ENCODE data around the gene PRLHR. TPM values are rescaled to one million over a fixed set of nuclear protein-coding genes. Genes with fewer than 3 reads are reported as not detected.

PRLHR gene
- total and polyA plus RNA-seq, 2 of the 13 experiments (the other 11 are each of a cell fraction or from before 2014, with no cell fraction given): not detected

DNA sequence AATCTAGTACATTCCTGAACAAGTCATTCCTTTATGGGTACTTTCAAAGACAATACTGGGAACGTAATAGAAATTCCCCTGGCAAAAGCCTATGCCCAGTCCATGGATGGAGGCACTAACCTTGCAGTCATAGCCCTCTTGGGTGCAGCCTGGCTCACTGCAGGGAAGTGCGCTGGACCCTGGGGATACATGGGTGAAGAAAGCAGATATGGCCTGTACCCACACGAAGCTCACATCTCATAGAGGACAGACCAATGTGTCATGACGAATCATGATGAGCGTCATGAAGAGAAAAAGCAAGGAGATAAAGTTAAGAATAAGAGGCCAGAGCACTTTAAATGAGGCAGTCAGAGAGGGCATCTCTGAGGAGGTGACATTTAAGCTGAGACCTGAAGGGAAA lies 11.8 kb downstream of the PRLHR start (continued):
- TF ChIP-seq, protein P1, sequence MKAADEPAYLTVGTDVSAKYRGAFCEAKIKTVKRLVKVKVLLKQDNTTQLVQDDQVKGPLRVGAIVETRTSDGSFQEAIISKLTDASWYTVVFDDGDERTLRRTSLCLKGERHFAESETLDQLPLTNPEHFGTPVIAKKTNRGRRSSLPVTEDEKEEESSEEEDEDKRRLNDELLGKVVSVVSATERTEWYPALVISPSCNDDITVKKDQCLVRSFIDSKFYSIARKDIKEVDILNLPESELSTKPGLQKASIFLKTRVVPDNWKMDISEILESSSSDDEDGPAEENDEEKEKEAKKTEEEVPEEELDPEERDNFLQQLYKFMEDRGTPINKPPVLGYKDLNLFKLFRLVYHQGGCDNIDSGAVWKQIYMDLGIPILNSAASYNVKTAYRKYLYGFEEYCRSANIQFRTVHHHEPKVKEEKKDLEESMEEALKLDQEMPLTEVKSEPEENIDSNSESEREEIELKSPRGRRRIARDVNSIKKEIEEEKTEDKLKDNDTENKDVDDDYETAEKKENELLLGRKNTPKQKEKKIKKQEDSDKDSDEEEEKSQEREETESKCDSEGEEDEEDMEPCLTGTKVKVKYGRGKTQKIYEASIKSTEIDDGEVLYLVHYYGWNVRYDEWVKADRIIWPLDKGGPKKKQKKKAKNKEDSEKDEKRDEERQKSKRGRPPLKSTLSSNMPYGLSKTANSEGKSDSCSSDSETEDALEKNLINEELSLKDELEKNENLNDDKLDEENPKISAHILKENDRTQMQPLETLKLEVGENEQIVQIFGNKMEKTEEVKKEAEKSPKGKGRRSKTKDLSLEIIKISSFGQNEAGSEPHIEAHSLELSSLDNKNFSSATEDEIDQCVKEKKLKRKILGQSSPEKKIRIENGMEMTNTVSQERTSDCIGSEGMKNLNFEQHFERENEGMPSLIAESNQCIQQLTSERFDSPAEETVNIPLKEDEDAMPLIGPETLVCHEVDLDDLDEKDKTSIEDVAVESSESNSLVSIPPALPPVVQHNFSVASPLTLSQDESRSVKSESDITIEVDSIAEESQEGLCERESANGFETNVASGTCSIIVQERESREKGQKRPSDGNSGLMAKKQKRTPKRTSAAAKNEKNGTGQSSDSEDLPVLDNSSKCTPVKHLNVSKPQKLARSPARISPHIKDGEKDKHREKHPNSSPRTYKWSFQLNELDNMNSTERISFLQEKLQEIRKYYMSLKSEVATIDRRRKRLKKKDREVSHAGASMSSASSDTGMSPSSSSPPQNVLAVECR (CRISPR knock-in tag; IDR thresholded peaks at IDR 0.05; ENCODE audit: borderline replicate concordance): no peak
- TF ChIP-seq FOXA1 (IDR thresholded peaks at IDR 0.05) (no peak), FOXA1 (CRISPR knock-in tag; IDR thresholded peaks at IDR 0.05) (no peak), REL (CRISPR knock-in tag; conservative IDR thresholded peaks at IDR 0.05) (no peak), ESRRA (CRISPR knock-in tag; IDR thresholded peaks at IDR 0.05; ENCODE audit: low read depth) (no peak), ZMYM3 (CRISPR knock-in tag; IDR thresholded peaks at IDR 0.05) (no peak), FOXK2 (IDR thresholded peaks at IDR 0.05) (no peak), POLR2AphosphoS5 (IDR thresholded peaks at IDR 0.05; ENCODE audit: low read depth, low read length) (no peak), ZNF75D (CRISPR knock-in tag; IDR thresholded peaks at IDR 0.05; ENCODE audit: borderline replicate concordance) (no peak), ZMAT3 (CRISPR knock-in tag; conservative IDR thresholded peaks at IDR 0.05) (no peak), ZFX (CRISPR knock-in tag; IDR thresholded peaks at IDR 0.05; ENCODE audit: low read depth) (no peak), EZH2 (conservative IDR thresholded peaks at IDR 0.05; ENCODE audit: low read depth, low read length) (no peak), ZNF335 (CRISPR knock-in tag; IDR thresholded peaks at IDR 0.05) (no peak)
- TF ChIP-seq, protein P2, sequence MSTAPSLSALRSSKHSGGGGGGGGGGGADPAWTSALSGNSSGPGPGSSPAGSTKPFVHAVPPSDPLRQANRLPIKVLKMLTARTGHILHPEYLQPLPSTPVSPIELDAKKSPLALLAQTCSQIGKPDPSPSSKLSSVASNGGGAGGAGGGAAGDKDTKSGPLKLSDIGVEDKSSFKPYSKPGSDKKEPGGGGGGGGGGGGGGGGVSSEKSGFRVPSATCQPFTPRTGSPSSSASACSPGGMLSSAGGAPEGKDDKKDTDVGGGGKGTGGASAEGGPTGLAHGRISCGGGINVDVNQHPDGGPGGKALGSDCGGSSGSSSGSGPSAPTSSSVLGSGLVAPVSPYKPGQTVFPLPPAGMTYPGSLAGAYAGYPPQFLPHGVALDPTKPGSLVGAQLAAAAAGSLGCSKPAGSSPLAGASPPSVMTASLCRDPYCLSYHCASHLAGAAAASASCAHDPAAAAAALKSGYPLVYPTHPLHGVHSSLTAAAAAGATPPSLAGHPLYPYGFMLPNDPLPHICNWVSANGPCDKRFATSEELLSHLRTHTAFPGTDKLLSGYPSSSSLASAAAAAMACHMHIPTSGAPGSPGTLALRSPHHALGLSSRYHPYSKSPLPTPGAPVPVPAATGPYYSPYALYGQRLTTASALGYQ (CRISPR knock-in tag; IDR thresholded peaks at IDR 0.05): no peak

Data from HepG2 (cell line).